K562 (cell line): Measurements from ENCODE around the gene FOLR2.

Source experiments
- KDM5B ChIP-seq: fragments of 200-600 bp; sonication (generic); IDR thresholded peaks from 2 replicates; pipeline ENCODE4 v1.6.1; 2012; ENCODE audit warnings: low read depth, mild to moderate bottlenecking, moderate library complexity, low read length, control low read depth, inconsistent platforms; ENCODE audit not compliant: insufficient replicate concordance
- NR3C1 ChIP-seq: sonication (generic); formaldehyde crosslinking; IDR thresholded peaks from 2 replicates; pipeline ENCODE4 v1.8.1; 2022; ENCODE audit warnings: missing genetic modification reagents
- POLR2A ChIP-seq: fragments of 450-650 bp; conservative IDR thresholded peaks from 2 replicates; pipeline ENCODE4 v1.6.1; 2016
- SETDB1 ChIP-seq: IDR thresholded peaks from one replicate; pipeline ENCODE4 v1.6.1; 2012; ENCODE audit warnings: low read length, control low read depth, inconsistent platforms
- SP1 ChIP-seq: sonication (generic); formaldehyde crosslinking; IDR thresholded peaks from 2 replicates; pipeline ENCODE4 v1.8.1; 2022; ENCODE audit warnings: mild to moderate bottlenecking, missing genetic modification reagents
- XRCC4 ChIP-seq: IDR thresholded peaks from one replicate; pipeline ENCODE4 v1.6.1; 2011; ENCODE audit not compliant: insufficient read depth, insufficient read length; ENCODE audit errors: extremely low read depth
- ZNF766 ChIP-seq: fragments of 200-800 bp; sonication (Bioruptor generic); conservative IDR thresholded peaks from 2 replicates; pipeline ENCODE4 v1.6.1; 2016; ENCODE audit warnings: missing genetic modification characterization, missing compliant biosample characterization
- TF ChIP-seq, protein P1 (sequence below), 3 experiments: IDR thresholded peaks in 2 of 3; conservative IDR thresholded peaks in 1 of 3; 2 replicates each; pipeline ENCODE4 v1.5.1; 2011 to 2012; ENCODE audit warnings: low read length in 3 of 3, mild to moderate bottlenecking in 3 of 3, control low read depth in 2 of 3, improper control_type of control experiment in 1 of 3, inconsistent platforms in 1 of 3, low read depth in 1 of 3, mixed read lengths in 1 of 3, moderate library complexity in 1 of 3; ENCODE audit not compliant: insufficient read depth in 2 of 3
- TF ChIP-seq, protein P2 (sequence below): sonication (generic); formaldehyde crosslinking; IDR thresholded peaks from 2 replicates; pipeline ENCODE4 v1.9.0; 2022; ENCODE audit warnings: mild to moderate bottlenecking, missing genetic modification reagents
- TF ChIP-seq, protein P3 (sequence below), 2 experiments: IDR thresholded peaks in 1 of 2; conservative IDR thresholded peaks in 1 of 2; 2 replicates each; pipeline ENCODE4 v1.6.1; 2016; ENCODE audit warnings: low read depth in 2 of 2, mild to moderate bottlenecking in 1 of 2, missing compliant biosample characterization in 1 of 2, missing genetic modification characterization in 1 of 2, moderate library complexity in 1 of 2
- TF ChIP-seq, protein P4 (sequence below): fragments of 450-650 bp; IDR thresholded peaks from 2 replicates; pipeline ENCODE4 v1.7.1; 2018; ENCODE audit warnings: mild to moderate bottlenecking, low read depth; ENCODE audit not compliant: partially characterized antibody

DNA sequence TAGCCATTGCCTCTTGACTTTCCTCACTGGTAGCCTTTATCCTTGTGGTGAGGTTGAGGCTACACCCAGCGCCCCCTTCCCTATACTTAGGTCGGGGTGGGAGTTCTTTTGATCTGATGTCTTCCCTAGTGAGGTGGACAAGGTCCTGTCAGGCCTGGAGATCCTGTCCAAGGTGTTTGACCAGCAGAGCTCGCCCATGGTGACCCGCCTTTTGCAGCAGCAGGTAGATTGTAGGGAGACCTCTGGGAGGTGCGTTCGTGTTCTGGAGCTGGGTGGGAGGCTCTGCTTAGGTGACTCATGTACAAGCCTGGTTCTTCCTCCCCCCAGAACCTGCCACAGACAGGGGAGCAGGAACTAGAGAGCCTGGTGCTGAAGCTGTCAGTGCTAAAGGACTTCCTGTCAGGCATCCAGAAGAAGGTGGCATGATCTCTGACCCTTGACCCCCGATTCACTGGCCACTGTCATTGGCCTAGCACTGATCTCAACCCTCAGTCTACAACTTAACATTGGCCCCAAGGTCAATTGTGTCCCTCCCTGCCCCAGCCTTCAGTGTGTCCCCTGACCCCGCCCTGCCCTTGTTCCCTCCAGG, 12.8 kb downstream of the FOLR2 start:
- no peak for TF ChIP-seq KDM5B
- TF ChIP-seq ZNF766 (CRISPR knock-in tag) = no peak
- TF ChIP-seq, protein P1, sequence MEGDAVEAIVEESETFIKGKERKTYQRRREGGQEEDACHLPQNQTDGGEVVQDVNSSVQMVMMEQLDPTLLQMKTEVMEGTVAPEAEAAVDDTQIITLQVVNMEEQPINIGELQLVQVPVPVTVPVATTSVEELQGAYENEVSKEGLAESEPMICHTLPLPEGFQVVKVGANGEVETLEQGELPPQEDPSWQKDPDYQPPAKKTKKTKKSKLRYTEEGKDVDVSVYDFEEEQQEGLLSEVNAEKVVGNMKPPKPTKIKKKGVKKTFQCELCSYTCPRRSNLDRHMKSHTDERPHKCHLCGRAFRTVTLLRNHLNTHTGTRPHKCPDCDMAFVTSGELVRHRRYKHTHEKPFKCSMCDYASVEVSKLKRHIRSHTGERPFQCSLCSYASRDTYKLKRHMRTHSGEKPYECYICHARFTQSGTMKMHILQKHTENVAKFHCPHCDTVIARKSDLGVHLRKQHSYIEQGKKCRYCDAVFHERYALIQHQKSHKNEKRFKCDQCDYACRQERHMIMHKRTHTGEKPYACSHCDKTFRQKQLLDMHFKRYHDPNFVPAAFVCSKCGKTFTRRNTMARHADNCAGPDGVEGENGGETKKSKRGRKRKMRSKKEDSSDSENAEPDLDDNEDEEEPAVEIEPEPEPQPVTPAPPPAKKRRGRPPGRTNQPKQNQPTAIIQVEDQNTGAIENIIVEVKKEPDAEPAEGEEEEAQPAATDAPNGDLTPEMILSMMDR (IDR thresholded peaks at IDR 0.05 in 2 of 3, conservative IDR thresholded peaks at IDR 0.05 in 1 of 3; ENCODE audit: insufficient read depth in 2 of 3, low read depth in 1 of 3, low read length in 3 of 3) = no peak
- no peak for TF ChIP-seq SETDB1
- TF ChIP-seq POLR2A = no peak
- TF ChIP-seq, protein P2, sequence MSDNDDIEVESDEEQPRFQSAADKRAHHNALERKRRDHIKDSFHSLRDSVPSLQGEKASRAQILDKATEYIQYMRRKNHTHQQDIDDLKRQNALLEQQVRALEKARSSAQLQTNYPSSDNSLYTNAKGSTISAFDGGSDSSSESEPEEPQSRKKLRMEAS (CRISPR knock-in tag) = no peak
- TF ChIP-seq, protein P3, sequence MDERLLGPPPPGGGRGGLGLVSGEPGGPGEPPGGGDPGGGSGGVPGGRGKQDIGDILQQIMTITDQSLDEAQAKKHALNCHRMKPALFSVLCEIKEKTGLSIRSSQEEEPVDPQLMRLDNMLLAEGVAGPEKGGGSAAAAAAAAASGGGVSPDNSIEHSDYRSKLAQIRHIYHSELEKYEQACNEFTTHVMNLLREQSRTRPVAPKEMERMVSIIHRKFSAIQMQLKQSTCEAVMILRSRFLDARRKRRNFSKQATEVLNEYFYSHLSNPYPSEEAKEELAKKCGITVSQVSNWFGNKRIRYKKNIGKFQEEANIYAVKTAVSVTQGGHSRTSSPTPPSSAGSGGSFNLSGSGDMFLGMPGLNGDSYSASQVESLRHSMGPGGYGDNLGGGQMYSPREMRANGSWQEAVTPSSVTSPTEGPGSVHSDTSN (CRISPR knock-in tag; IDR thresholded peaks at IDR 0.05; ENCODE audit: low read depth) = no peak
- TF ChIP-seq, protein P3 (tag; conservative IDR thresholded peaks at IDR 0.05; ENCODE audit: low read depth) = no peak
- no peak for TF ChIP-seq NR3C1
- no peak for TF ChIP-seq SP1
- TF ChIP-seq, protein P4, sequence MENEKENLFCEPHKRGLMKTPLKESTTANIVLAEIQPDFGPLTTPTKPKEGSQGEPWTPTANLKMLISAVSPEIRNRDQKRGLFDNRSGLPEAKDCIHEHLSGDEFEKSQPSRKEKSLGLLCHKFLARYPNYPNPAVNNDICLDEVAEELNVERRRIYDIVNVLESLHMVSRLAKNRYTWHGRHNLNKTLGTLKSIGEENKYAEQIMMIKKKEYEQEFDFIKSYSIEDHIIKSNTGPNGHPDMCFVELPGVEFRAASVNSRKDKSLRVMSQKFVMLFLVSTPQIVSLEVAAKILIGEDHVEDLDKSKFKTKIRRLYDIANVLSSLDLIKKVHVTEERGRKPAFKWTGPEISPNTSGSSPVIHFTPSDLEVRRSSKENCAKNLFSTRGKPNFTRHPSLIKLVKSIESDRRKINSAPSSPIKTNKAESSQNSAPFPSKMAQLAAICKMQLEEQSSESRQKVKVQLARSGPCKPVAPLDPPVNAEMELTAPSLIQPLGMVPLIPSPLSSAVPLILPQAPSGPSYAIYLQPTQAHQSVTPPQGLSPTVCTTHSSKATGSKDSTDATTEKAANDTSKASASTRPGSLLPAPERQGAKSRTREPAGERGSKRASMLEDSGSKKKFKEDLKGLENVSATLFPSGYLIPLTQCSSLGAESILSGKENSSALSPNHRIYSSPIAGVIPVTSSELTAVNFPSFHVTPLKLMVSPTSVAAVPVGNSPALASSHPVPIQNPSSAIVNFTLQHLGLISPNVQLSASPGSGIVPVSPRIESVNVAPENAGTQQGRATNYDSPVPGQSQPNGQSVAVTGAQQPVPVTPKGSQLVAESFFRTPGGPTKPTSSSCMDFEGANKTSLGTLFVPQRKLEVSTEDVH = no peak
- no peak for TF ChIP-seq XRCC4
